Liver (tissue), 9 donors: ENCODE data around the gene ZDHHC8. TPM values are rescaled to one million over a fixed set of nuclear protein-coding genes. Genes with fewer than 3 reads are reported as not detected.

Source experiments
- DNase-seq: peaks from one replicate; pipeline ENCODE4 v3.0.0-alpha.2; 2017; ENCODE audit warnings: low spot score
- H3K27ac ChIP-seq, 2 donors: one replicate each; pipeline ENCODE4 v1.7.0; 2013; ENCODE audit warnings: inconsistent platforms in 2 of 2, low read length in 2 of 2, control low read depth in 1 of 2, low read depth in 1 of 2, mild to moderate bottlenecking in 1 of 2
- H3K27me3 ChIP-seq, 4 donors: one replicate each; pipeline versions ENCODE4 v1.6.1 to v1.7.0; 2013; ENCODE audit warnings: low read length in 3 of 4, inconsistent platforms in 1 of 4, mild to moderate bottlenecking in 1 of 4, moderate library complexity in 1 of 4; ENCODE audit not compliant: control insufficient read depth in 4 of 4, insufficient read depth in 4 of 4
- H3K36me3 ChIP-seq, 4 donors: one replicate each; pipeline versions ENCODE4 v1.6.1 to v1.7.0; 2013; ENCODE audit warnings: low read length in 3 of 4, mild to moderate bottlenecking in 3 of 4, low read depth in 1 of 4, moderate library complexity in 1 of 4; ENCODE audit not compliant: control insufficient read depth in 4 of 4, insufficient read depth in 3 of 4
- H3K4me1 ChIP-seq, 4 donors: one replicate each; pipeline versions ENCODE4 v1.6.1 to v1.7.0; 2013; ENCODE audit warnings: low read length in 3 of 4, mild to moderate bottlenecking in 3 of 4, moderate library complexity in 1 of 4; ENCODE audit not compliant: control insufficient read depth in 4 of 4, insufficient read depth in 4 of 4
- H3K4me3 ChIP-seq, 3 donors: one replicate each; pipeline versions ENCODE4 v1.6.1 to v1.7.0; 2013; ENCODE audit warnings: low read length in 3 of 3, control low read depth in 1 of 3, low read depth in 1 of 3, mild to moderate bottlenecking in 1 of 3
- H3K9ac ChIP-seq, 2 donors: one replicate each; pipeline ENCODE4 v1.7.0; 2013; ENCODE audit warnings: low read length in 2 of 2, mild to moderate bottlenecking in 2 of 2, moderate library complexity in 2 of 2, control low read depth in 1 of 2, low read depth in 1 of 2
- H3K9me3 ChIP-seq, 4 donors: one replicate each; pipeline versions ENCODE4 v1.6.1 to v1.7.0; 2013; ENCODE audit warnings: low read length in 3 of 4; ENCODE audit not compliant: control insufficient read depth in 4 of 4
- ATF3 ChIP-seq: IDR thresholded peaks from 2 replicates; pipeline ENCODE4 v1.6.1; 2016; ENCODE audit warnings: antibody characterized with exemption
- CTCF ChIP-seq: fragments of 150-350 bp; IDR thresholded peaks from 2 replicates; pipeline ENCODE4 v1.5.1; 2017; ENCODE audit warnings: improper control_type of control experiment, low read depth, low read length; ENCODE audit not compliant: missing input control
- EGR1 ChIP-seq, 2 donors: IDR thresholded peaks; 2 replicates each; pipeline ENCODE4 v1.6.1; 2016 to 2018; ENCODE audit warnings: antibody characterized with exemption in 2 of 2, low read depth in 2 of 2
- FOXA1 ChIP-seq: IDR thresholded peaks from 2 replicates; pipeline ENCODE4 v1.6.1; 2016; ENCODE audit warnings: antibody characterized with exemption
- FOXA2 ChIP-seq: IDR thresholded peaks from 2 replicates; pipeline ENCODE4 v1.6.1; 2016; ENCODE audit warnings: antibody characterized with exemption
- GABPA ChIP-seq, 2 donors: IDR thresholded peaks in 1 of 2; conservative IDR thresholded peaks in 1 of 2; 2 replicates each; pipeline ENCODE4 v1.6.1; 2016; ENCODE audit warnings: antibody characterized with exemption in 2 of 2, mild to moderate bottlenecking in 1 of 2, moderate library complexity in 1 of 2
- HNF4A ChIP-seq, 2 donors: conservative IDR thresholded peaks; 2 replicates each; pipeline ENCODE4 v1.6.1; 2016; ENCODE audit warnings: antibody characterized with exemption in 2 of 2, mild to moderate bottlenecking in 2 of 2
- HNF4G ChIP-seq: IDR thresholded peaks from 2 replicates; pipeline ENCODE4 v1.6.1; 2016; ENCODE audit warnings: antibody characterized with exemption
- JUND ChIP-seq, 2 donors: IDR thresholded peaks; 2 replicates each; pipeline ENCODE4 v1.6.1; 2016; ENCODE audit warnings: antibody characterized with exemption in 2 of 2
- NR2F2 ChIP-seq: IDR thresholded peaks from 2 replicates; pipeline ENCODE4 v1.6.1; 2016; ENCODE audit warnings: antibody characterized with exemption
- RAD21 ChIP-seq, 2 donors: IDR thresholded peaks; 2 replicates each; pipeline ENCODE4 v1.6.1; 2016; ENCODE audit warnings: antibody characterized with exemption in 2 of 2, mild to moderate bottlenecking in 2 of 2
- REST ChIP-seq: IDR thresholded peaks from 2 replicates; pipeline ENCODE4 v1.6.1; 2016; ENCODE audit warnings: antibody characterized with exemption, mild to moderate bottlenecking
- RXRA ChIP-seq, 2 donors: IDR thresholded peaks; 2 replicates each; pipeline ENCODE4 v1.6.1; 2017 to 2018; ENCODE audit warnings: antibody characterized with exemption in 2 of 2, mild to moderate bottlenecking in 1 of 2
- SP1 ChIP-seq: IDR thresholded peaks from 2 replicates; pipeline ENCODE4 v1.6.1; 2018; ENCODE audit warnings: antibody characterized with exemption, mild to moderate bottlenecking
- TAF1 ChIP-seq: conservative IDR thresholded peaks from 2 replicates; pipeline ENCODE4 v1.6.1; 2016; ENCODE audit warnings: antibody characterized with exemption, mild to moderate bottlenecking
- YY1 ChIP-seq: IDR thresholded peaks from 2 replicates; pipeline ENCODE4 v1.6.1; 2016; ENCODE audit warnings: antibody characterized with exemption, mild to moderate bottlenecking
- WGBS: extraction: QIAGEN DNeasy Blood & Tissue Kit; methylation state at CpG from one replicate; pipeline ENCODE4 v1.1.7; 2013; 5-methylcytosine and 5-hydroxymethylcytosine counted together
- polyA plus RNA-seq, 2 donors: library from polyadenylated mRNA; stranded (reverse) in 1 of 2; unstranded in 1 of 2; fragments of 200-250 nt in 1 of 2; fragments of >200 nt in 1 of 2; fragmentation: Nextera tagmentation in 1 of 2; extraction: Ambion mirVana in 1 of 2; gene quantifications; one replicate each; pipeline versions ENCODE4 v1.2.1 to v1.2.3, GENCODE V29; 2013 to 2015
- total RNA-seq, 2 donors: library from RNA; depleted of rRNA; stranded (reverse); fragments of >200 nt; gene quantifications; one replicate each; pipeline ENCODE4 v1.2.3, GENCODE V29; 2014
- TF ChIP-seq, protein P1 (sequence below): IDR thresholded peaks from 2 replicates; pipeline ENCODE4 v1.6.1; 2016; ENCODE audit warnings: antibody characterized with exemption
- TF ChIP-seq, protein P2 (sequence below): IDR thresholded peaks from 2 replicates; pipeline ENCODE4 v1.6.1; 2016; ENCODE audit warnings: antibody characterized with exemption
- donor health status: healthy.
- donor health status: healthy.
- donor health status: healthy.
- donor health status: healthy.
- donor health status: healthy.

Gene ZDHHC8
- total and polyA plus RNA-seq, 4 donors = 2.9 to 11.8 (median 6.8) TPM

GRCh38 chr22:20140521-20140964, 8.9 kb downstream of the ZDHHC8 start:
- Histone ChIP-seq H3K4me3 (no peak overlapping the region), H3K36me3 (peaks cover 0 to 15% (median 0%) of the 10 kb centered on the region in 4 donors), H3K27ac (no peak overlapping the region), H3K9me3 (no peaks in the 10 kb centered on the region), H3K9ac (no peak overlapping the region), H3K4me1 (peaks cover 0 to 5% (median 1%) of the 10 kb centered on the region in 4 donors), H3K27me3 (no peaks in the 10 kb centered on the region)
- no peak for DNase-seq
- WGBS = 96% methylated on average over 17 of the region's 17 CpGs
- no peak for TF ChIP-seq CTCF
- TF ChIP-seq, protein P1, sequence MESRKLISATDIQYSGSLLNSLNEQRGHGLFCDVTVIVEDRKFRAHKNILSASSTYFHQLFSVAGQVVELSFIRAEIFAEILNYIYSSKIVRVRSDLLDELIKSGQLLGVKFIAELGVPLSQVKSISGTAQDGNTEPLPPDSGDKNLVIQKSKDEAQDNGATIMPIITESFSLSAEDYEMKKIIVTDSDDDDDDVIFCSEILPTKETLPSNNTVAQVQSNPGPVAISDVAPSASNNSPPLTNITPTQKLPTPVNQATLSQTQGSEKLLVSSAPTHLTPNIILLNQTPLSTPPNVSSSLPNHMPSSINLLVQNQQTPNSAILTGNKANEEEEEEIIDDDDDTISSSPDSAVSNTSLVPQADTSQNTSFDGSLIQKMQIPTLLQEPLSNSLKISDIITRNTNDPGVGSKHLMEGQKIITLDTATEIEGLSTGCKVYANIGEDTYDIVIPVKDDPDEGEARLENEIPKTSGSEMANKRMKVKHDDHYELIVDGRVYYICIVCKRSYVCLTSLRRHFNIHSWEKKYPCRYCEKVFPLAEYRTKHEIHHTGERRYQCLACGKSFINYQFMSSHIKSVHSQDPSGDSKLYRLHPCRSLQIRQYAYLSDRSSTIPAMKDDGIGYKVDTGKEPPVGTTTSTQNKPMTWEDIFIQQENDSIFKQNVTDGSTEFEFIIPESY = no peak
- no peak for TF ChIP-seq FOXA1
- TF ChIP-seq FOXA2 = no peak
- no peak for TF ChIP-seq TAF1
- TF ChIP-seq NR2F2 = no peak
- TF ChIP-seq GABPA (IDR thresholded peaks at IDR 0.05 in 1 of 2, conservative IDR thresholded peaks at IDR 0.05 in 1 of 2) = no peak
- no peak for TF ChIP-seq JUND (IDR thresholded peaks at IDR 0.05)
- TF ChIP-seq SP1 = no peak
- no peak for TF ChIP-seq HNF4A (conservative IDR thresholded peaks at IDR 0.05)
- TF ChIP-seq RAD21 (IDR thresholded peaks at IDR 0.05) = no peak
- TF ChIP-seq EGR1 (IDR thresholded peaks at IDR 0.05; ENCODE audit: low read depth in 2 of 2) = no peak
- TF ChIP-seq ATF3 = no peak
- TF ChIP-seq HNF4G = no peak
- TF ChIP-seq, protein P2, sequence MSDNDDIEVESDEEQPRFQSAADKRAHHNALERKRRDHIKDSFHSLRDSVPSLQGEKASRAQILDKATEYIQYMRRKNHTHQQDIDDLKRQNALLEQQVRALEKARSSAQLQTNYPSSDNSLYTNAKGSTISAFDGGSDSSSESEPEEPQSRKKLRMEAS = no peak
- TF ChIP-seq RXRA (IDR thresholded peaks at IDR 0.05) = no peak
- no peak for TF ChIP-seq YY1
- no peak for TF ChIP-seq REST
